Measurements from ENCODE around the gene NOM1. TPM values are rescaled to one million over a fixed set of nuclear protein-coding genes. Genes with fewer than 3 reads are reported as not detected.
"Not testable (repeated sequence)": the region's sequence is repeated elsewhere in the genome, so short reads cannot be mapped to it uniquely, and the experiment has no call there.

The NOM1 gene
- 12.9 and 20.1 TPM in 2 replicates for total RNA-seq

- DNase-seq (ENCODE audit: low read depth), result peak; percentile 40
Measured at GRCh38 chr7:156949541-156950380, at the start of gene NOM1. Gene NOM1, plus strand, starts transcription at chr7:156949712. Its CDS starts 26 bp downstream, at chr7:156949738.

GRCh38 chr7:156900093-156900492, 49.4 kb upstream of the NOM1 start:
- DNase-seq (ENCODE audit: low read depth), result not testable (repeated sequence)

DNA sequence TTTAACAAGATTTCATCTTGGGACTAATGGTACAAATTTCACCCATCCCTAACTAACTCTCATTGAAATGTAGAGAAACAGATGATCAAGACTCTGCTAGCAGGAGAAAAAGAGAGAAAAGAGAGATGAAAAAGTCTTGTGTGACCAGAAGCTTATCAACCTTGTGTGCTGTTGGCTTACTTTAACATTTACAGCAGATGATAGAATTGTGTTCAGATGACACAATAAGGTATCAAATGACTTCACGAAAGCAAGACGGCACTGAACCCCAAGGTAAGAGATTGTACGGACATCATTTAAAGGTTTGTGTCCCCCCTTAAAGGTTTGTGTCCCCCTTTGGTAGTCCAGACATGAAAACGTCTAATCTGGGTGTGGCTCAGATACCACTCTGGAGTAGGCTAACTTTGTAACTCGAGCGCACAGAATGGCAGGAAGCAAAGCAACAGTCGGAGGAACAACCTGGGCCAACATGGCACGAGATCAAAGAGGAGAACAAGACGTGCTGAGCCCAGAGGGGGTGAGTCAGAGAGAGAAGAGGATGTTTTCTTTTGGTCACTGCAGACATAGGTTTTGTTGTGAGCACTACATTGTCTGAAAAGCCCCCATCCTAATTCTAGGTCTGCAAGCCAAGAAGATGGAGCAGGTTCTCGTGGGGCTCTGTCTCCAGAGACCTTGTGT, 46.1 kb upstream of the NOM1 start:
- no peak for DNase-seq (ENCODE audit: low read depth)

- DNase-seq (ENCODE audit: low read depth), result no peak
Measured at GRCh38 chr7:156906200-156906649, 43.3 kb upstream of the NOM1 start.

- peak; percentile 62 for DNase-seq (ENCODE audit: low read depth)
Measured at GRCh38 chr7:156907656-156908055, 41.9 kb upstream of the NOM1 start.

DNA sequence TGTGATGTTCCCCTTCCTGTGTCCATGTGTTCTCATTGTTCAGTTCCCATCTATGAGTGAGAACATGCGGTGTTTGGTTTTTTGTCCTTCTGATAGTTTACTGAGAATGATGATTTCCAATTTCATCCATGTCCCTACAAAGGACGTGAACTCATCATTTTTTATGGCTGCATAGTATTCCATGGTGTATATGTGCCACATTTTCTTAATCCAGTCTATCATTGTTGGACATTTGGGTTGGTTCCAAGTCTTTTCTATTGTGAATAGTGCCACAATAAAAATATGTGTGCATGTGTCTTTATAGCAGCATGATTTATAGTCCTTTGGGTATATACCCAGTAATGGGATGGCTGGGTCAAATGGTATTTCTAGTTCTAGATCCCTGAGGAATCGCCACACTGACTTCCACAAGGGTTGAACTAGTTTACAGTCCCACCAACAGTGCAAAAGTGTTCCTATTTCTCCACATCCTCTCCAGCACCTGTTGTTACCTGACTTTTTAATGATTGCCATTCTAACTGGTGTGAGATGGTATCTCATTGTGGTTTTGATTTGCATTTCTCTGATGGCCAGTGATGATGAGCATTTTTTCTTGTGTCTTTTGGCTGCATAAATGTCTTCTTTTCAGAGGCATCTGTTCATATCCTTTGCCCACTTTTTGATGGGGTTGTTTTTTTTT, 39.8 kb upstream of the NOM1 start:
- not testable (repeated sequence) for DNase-seq (ENCODE audit: low read depth)

- no peak for DNase-seq (ENCODE audit: low read depth)
Measured at GRCh38 chr7:156918635-156919034, 30.9 kb upstream of the NOM1 start.

DNA sequence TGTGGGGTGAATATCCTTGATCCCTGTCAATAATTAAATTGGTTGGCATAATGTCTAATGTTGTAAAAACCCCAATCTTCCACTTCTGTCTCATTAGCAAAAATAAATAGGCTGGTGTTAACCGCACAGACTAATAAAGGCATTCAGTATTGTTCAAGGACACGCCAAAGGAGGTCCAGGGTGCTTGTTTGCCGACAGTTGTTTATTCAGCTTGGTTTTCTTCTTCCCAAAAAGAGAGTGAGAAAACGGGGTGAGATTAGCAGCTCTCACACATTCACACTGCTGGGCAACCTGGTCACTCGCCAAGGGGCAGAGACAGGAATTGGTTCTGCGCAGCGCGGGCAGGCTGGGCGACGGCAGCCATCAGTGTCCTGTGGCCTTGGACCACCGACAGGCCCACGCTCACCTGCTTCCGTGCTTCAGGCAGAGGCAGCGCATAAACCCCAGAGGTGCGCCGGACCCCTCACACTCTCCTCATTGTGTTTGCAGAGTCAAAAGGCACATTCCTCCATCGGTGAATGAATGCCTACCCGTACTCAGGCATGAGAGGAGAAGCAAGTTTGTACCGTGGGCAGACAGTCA, 30.3 kb upstream of the NOM1 start:
- peak; percentile 73 for DNase-seq (ENCODE audit: low read depth)

- no peak for DNase-seq (ENCODE audit: low read depth)
Measured at GRCh38 chr7:156920076-156920475, 29.4 kb upstream of the NOM1 start.

DNA sequence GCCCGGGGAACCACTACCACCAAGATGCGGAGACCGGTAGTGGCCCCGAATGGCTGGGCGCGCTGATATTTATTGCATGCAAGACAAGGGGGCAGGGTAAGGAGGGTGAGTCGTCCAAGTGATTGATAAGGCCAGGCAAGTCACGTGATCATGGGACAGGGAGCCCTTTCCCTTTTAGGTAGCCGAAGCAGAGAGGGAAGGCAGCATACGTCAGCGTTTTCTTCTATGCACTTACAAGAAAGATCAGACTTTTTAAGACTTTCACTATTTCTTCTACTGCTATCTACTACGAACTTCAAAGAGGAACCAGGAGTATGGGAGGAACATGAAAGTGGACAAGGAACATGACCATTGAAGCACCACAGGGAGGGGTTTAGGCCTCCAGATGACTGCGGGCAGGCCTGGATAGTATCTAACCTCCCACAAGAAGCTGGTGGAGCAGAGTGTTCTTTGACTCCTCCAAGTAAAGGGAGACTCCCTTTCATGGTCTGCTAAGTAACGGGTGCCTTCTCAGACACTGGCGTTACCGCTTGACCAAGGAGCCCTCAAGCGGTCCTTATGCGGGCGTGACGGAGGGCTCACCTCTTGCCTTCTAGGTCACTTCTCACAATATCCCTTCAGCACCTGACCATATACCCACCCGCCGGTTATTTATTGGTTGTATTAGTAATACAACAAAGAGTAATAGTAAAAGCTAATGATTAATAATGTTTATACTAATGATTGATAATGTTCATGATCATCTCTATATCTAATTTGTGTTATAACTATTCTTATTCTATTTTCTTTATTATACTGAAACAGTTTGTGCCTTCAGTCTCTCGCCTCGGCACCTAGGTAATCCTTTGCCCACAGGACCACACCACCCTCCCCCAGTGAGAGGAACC, 28.8 kb upstream of the NOM1 start:
- DNase-seq (ENCODE audit: low read depth), result not testable (repeated sequence)

DNA sequence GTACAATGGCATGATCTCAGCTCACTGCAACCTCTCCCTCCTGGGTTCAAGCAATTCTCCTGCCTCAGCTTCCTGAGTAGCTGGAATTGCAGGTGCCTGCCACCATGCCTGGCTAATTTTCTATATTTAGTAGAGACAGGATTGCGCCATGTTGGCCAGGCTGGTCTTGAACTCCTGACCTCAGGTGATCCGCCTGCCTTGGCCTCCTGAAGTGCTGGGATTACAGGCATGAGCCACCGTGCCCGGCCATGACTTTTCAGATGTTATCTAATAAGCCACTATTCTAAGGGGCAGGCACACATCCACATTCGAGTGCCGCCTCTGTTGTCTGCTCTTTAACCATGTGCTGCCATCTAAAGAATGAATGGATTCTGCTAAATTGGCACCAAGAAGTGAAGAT, 27.2 kb upstream of the NOM1 start:
- DNase-seq (ENCODE audit: low read depth), result not testable (repeated sequence)

GRCh38 chr7:156925821-156926220, 23.7 kb upstream of the NOM1 start:
- not testable (repeated sequence) for DNase-seq (ENCODE audit: low read depth)

DNA sequence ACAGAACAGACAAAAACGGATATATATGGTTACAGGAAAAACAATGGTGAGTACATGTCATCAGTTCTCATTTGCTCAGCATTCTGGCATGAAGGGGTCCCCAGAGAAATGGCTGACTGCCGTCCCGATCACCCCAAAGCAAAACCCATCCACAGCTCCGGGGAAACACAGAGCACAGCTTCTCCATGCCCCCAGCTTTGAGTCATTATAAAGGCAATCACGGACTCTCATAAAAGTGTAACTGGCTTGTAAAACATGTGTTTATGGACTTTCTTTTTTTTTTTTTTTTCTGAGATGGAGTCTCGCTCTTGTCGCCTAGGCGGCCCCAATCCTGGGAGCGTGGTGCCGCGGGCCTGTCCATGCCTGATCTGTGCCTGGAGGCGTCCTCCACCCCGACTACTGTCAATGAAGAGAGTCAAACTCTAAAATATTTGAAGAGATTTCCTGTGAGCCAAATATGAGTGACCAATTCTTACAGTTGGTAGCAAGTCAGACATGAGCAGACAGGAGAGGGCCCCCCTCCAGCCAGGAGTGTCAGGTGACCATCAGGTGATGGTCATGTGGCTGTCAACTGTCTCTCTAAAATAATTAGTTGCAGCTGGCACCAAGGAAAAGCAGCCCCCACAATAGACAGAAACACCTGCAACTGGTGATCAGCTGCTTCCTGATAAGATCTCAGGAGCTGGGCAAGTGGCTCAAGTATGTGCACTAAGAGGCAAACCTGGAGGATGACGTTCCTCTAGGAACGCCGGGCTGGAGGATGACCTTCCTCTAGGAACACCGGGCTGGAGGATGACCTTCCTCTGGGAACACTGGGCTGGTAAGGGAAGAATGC, 21.7 kb upstream of the NOM1 start:
- no peak for DNase-seq (ENCODE audit: low read depth)

- no peak for DNase-seq (ENCODE audit: low read depth)
Measured at GRCh38 chr7:156928406-156928747, 21.1 kb upstream of the NOM1 start.

DNA sequence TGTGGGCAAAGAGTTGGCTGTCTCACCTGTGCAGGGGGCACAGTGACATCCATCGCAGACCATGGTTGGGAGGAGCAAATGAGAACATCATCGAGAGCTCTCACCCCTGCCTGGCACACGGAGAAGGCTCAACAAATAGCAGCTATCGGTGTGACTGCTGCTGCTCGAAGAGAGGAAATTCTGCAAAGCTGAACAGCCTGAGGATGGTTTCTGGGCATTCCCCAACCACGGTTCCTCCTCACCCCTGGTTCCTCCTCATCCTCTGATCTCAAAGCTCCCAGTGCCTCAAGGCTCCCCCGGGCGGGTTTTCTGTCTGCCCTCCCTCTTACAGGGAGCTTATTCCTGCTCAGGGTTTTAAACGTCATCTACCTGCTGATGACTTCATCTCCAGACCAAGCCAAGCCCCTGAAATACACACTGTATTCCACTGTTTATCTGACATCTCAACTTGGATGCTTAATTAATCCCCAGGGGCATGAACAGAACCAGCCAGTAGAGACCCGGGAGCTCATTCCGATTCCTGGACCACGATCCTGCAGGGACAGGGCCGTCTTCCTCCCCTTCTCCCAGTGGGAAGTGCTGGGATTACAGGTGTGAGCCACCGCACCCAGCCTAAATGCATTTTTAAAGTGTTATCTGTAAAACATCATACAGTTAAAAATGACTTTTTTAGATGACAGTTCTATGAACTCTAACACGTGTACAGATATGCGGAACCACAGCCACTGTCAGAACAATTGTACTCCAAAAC, 19.5 kb upstream of the NOM1 start:
- no peak for DNase-seq (ENCODE audit: low read depth)

DNA sequence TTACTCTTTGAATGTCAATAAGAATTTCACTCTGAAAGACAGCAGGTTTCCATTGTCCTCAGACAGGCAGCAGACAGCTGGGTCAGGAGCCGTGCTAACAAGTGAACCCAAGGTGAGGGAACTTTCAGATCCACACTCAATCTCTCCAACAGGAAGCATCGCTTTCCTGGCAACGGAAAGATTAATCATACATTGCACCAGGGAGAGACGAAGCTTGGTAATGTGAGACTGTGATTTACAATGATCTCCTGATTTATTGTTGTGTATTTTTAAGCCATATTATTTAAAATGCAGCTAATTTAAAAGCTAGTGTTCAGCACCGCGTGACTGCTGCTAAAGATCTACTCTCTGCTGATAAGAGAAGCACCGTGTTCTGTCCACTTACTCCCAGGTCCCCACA, 17.5 kb upstream of the NOM1 start:
- no peak for DNase-seq (ENCODE audit: low read depth)

GRCh38 chr7:156935250-156935649, 14.3 kb upstream of the NOM1 start:
- DNase-seq (ENCODE audit: low read depth), result peak; percentile 39

GRCh38 chr7:156936766-156937165, 12.7 kb upstream of the NOM1 start:
- not testable (repeated sequence) for DNase-seq (ENCODE audit: low read depth)

GRCh38 chr7:156940421-156941122, 8.9 kb upstream of the NOM1 start:
- DNase-seq (ENCODE audit: low read depth), result no peak
